Stimulated activated naive CD4-positive, alpha-beta T cell (primary cell): ENCODE measurements around the gene C10orf71.

Experiments
- DNase-seq, 6 experiments: peaks; one replicate each; lab custom pipeline; 2025; lab: John Stamatoyannopoulos, UW

Gene C10orf71, protein sequence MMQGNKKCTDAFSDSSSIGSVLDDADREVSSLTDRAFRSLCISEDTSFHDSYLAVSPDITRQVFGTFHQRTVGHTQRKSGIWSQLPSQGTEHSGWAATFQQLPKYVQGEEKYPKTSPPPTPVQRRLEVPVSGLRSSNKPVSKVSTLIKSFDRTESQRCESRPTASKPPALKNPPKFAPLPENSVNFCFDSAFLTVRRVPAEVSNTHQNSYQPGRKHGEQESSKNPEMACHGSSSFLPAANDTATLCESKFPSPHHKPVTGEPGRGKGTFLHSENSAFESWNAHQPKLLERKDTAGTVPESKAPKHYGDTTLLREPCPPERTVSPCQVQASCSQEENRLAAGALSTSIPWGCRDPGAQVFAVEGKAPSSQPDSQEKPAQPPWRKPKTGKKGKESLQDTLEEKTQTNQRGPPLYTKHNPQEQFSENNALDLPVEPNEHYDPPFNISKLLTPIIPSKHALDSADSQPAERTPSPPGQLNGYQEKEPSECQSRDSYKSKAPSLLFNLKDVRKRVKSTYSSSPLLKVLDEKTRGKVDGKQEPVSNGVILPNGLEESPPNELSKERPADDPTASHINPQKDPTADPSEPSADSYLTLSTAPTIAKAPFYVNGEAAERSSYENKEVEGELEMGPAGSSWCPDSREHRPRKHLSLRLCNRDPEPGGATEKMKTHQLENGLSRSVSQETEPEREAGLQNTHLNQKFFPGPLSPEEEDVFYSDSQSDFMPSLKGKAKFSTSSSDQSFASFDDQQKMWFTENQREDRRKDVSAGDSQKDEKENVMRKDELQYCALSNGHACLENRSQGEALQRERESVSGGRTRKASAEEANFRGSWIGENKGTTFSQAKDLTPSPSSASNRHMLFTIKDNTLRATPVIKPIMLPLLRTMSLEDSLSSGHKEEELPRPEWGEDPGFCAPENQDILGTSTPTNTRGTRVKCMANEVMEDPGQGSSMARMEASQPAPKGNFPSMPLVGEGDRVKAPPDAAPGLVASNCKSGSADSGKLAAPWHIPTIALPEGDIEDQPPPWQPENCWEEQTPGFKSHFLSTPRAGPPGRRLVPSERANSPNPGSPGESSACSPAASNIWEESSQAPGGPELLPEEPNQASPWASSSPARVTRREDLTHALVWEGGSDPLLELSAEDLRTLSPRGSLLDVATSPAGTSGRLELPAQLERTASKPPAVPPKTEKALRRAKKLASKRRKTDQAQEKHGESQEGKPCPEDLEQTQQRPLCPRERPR (N-terminal part only)

DNA sequence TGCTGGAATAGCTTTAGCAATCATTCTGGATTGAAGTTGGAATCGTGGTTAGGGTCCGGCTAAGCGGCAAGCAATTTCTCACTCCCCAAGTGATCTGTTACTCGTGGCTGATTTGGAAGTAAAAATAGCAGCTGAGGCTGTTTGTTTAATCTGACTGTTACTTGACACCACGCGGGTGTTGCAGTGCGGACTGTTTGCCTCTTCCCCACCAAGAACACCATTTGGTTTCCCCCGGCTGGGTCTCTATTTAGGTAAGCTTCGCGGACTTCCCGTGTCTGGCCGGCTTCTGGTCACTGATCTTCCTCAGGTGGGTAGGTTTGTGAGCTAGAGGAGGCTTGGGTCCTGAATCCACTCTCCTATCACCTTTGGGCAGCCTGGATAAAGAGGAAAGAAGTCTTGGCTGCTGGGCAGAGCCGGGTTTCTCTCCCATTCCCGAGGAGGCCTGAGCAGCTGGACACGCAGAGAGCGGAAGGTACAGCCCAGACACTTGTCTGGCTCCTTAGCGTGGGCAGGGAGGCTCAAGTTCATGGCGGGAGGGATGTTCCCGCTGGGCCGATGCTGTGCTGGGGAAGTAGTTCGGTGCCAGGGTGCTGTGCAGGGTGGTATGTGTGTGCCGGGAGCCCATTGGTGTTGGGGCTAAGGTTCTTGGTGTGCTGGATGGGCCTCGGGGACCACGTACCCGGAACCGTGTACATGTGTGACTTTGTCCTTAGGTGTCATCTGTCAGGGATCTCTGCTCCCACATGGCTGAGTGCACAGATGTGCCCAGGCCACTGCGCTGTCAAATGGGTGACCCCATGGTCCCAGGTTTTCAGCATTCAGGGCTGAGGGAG is at the start of gene C10orf71:
C10orf71 (plus strand) TSS at position 188 of the 833 bp plus-strand sequence. CDS start 23,376 bp downstream, outside the sequence.
- no peak for DNase-seq

DNA sequence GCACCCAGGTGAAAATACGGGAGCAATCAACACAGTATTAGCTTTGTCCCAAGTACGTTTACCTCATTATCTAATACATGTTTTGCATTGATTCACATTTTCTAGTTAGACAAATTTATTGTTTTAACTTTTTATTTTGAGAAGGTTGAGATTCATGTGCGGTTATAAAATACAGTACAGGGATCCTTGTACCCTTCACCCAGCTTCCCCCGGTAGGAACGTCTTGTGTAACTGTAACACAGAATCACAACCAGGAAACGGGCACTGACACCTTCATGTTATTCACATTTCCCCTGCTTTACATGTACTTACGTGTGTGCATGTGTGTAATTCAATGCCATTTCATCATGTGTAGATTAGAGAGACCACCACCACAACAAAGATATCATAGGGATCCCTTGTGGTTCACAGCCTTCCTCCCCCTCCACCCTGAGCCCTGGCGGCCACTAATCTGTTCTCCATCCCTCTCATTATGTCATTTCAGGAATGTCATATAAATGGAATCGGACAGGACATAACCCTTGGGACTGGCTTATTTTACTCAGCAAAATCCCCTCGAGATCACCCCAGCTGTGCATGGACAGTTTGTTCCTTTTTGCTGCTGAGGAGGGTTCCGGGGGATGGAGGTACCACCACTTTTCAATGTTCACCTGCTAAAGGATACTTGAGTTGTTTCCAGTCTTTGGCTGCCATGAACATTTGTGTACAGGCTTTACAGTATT is 46.5 kb upstream of the C10orf71 start:
- no peak for DNase-seq

DNA sequence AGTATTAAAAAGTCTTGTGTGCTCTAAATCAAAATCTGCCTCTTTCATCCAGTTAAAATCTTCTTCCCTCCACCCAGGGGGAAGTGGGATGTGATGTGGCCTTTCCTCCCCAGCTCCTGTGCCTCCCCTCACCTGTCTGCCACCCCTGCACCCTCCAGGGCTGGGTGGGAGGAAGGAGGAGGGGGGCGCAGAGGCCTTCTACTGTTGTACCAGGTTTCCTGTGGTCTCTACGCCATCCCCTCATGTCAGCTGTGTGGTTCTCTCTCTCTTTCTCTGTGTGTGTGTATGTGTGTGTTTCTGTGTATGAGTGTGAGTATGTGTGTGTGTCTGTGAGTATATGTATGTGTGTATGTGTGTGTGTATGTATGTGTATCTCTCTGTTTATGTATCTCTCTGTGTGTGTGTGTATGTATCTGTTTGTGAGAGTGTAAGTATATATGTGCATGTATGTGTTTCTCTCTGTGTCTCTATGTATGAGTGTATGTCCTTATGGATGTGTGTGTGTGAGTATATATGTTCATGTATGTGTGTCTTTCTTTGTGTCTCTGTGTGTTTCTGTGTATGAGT is 45.5 kb upstream of the C10orf71 start:
- DNase-seq = no peak

DNA sequence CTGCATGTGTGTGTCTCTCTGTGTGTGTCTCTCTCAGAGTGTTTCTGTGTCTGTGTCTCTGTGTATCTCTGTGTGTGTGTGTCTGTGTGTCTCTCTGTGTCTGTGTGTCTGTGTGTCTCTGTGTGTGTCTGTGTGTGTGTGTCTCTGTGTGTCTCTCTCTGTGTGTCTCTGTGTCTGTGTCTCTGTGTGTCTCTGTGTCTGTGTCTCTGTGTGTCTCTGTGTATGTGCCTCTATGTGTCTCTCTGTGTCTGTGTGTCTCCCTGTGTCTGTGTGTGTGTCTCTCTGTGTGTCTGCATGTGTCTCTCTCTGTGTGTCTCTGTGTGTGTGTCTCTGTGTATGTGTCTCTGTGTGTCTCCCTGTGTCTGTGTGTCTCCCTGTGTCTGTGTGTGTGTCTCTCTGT is 44.8 kb upstream of the C10orf71 start:
- DNase-seq = no peak

DNA sequence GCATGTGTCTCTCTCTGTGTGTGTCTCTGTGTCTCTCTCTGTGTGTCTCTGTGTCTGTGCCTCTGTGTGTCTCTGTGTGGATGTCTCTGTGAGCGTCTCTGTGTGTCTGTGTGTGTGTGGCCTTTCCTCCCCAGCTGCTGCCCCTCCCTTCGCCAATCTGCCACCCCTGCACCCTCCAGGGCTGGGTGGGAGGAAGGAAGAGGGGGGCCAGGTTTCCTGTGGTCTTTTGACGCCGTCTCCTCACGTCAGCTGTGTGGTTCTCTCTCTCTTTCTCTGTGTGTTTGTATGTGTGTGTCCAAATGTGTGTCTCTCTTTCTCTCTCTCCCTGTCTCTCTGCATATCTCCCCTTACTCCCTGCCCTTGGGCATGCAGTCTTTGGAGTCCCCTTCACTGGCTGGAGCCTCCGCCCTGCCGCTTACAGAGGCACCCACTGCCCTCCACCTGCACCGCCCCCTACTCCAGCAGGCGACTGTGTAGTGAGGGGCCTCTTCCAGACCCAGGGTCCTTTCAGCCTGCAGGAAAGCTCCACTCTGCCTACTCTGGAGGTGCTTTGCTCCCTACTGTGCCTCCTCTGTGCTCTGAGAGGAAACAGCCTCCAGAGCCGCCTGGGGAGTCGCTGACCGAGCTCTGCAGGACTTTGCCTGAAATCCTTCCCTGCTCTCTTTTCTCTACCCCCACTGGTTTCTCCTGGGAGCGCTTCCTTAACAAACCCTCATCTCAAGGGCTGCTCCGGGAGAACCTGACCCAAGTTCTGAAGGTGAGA is 44.2 kb upstream of the C10orf71 start:
- DNase-seq = no peak

DNA sequence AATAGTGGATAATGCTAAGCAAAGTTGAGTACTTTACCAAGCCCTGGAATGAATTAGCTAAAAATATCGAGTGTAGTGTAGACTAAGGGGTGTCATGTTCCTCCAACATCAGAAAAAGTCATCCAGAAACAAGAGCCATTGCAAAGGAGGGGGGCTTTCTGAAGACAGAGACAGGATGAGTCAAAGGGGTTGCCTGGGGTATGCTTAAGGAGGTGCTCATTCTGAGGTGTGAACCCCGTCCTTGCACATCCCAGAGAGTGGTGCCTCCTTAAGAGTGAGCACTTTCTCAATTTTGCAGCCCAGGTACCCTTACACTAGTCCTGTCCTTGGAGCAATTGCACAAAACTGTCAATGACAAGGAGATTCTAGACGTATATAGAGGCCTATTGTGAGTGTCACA is 43.1 kb upstream of the C10orf71 start:
- no peak for DNase-seq

DNA sequence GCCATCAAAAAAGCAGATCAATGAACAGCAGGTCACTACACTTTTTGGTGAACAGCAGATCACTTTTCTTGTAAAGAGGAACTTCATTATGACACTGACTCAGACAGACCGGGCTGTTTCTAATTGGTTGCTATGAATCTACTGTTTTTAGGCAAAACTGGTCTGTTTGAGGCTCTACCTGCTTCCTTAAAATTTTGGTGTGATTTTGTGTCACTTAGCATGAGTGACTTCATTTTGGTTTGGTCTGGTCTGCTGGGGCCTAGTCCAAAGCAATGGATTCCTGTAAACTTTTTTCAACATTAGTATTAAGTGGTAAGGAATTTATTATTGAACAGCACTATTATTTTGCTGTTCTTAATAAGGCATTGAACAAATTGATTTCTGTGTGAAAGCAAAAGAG is 41.8 kb upstream of the C10orf71 start:
- DNase-seq = no peak

DNA sequence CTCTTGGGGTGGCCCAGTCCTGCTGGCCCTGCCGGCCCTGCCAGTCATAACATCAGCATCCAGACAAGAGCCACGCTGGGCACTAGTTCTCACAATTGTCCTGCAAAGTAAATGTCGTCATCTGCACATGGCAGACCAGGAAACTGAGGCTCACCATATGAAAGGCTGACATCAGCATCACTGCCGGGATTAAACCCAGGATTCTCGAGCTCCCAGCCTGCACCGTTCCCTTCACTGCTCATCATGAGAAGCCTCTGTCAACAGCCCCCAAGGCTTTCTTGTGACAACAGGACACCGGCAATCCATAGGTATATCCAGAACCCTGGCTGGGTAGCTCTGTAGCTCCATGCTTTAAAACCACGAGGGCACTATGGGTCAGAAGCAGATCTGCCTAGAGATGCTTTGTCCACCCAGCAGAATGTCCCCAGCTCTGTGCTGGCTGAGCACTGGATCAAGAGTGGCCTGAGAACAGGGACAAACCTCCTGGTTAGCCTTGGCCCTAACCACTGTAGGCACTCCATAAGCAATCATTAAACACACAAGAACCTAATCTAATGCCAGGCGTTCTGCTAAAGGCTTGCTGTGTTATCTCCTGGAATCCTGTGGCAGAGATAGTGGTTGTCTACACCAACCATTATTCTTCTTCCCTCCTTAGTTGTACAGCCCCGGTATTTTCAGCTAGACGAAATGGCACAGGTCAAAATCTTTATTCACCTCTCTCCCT is 41.2 kb upstream of the C10orf71 start:
- DNase-seq = no peak

DNA sequence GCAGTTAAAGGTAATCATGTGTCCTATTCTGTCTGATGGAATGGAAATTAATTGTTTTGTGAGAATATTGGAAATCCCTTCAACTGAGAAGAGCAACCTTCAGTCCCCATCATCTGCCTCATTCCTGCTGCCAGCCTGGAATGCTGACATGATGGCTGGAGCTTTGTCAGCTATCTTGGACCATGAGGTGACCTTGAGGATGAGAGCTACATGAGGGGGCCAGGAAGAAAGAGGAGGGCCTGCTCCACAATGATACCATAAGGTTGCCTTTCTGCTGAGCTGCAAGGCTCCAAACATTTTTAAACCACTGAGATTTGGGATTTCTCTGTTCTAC is 40.7 kb upstream of the C10orf71 start:
- no peak for DNase-seq

DNA sequence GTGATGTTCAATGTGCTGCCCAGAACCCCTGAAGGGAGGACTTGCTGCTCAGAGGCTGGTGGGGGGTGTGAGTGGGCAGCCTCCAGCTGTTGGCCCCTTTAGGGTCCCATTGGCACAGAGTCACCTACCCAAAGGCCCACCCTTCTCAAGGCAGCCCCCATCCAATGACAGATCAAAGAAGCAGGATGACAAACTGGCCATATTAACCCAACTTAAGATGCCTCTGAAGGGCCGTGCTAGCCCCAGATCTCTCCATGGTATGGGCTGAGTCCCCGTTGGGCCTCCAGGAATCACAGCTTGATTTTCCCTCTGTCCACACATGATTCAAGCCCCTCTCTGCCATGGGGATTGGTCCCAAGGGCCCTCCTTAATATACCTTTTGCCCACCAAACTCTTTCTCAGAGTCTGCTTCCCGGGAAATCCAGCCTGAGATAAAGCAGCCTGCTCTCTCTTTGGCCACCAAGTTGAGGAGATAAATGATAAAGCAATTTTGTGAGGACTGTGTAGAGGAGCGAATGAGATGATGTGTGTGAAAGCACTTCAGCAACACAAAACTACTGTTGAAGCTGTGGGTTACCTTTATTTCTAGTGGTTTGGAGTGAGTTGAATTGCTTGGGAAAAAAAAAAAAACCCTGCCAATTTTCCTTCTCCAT is 38.2 kb upstream of the C10orf71 start:
- no peak for DNase-seq

DNA sequence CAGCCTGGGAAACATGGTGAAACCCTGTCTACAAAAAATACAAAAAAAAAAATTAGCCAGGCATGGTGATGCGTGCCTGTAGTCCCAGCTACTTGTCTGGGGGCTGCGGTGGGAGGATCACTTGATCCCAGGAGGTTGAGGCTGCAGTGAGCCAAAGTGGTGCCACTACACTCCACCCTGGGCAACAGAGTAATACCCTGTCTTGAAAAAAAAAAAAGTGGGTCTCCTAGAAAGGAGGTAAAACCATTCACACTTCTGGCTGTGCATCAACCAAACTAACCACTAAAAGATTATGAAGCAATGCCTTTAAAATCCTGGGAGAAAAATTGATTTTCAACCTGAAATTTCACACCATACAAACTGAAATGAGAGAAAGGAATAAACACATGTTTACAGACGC is 35.4 kb upstream of the C10orf71 start:
- no peak for DNase-seq

DNA sequence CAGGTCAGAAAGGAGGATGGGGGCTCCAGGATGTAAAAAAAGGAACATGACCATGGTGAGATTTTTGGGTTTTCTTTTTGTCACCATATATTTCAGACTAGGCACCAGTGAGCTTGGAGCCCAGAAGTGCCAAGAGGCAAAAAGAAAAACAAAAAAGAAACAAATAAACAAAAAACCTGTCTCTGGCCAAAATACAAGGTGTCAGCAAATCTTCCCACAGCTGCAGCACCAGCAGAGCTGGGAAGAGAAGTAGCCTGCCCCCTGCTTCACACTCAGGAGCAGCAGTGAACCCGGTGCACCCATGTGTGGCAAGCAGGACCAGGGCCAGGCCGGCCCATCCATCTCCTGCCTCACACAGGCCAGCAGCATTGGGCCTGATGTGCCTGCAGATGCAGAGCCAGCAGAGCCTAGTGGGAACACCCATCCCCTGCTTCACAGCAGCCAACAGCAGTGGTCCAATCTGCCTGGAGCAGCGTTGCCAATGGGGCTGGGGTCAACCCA is 34.7 kb upstream of the C10orf71 start:
- no peak for DNase-seq

DNA sequence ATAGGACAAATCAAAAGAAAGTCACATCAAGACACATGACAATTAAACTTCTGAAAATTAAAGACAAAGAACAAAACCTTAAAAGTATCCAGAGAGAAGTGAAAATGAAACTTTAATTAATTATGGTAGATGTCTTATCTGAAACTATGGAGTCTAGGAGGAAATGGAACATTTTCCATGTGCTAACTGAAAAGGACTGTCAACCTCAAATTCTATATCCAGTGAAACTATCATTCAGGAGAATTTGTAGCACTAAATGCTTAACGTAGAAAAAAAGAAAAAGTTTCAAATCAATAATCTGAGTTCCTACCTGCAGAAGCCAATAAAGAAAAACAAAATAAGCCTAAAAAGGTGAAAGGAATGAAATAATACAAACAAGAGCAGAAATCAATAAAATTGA is 33.1 kb upstream of the C10orf71 start:
- DNase-seq = no peak

DNA sequence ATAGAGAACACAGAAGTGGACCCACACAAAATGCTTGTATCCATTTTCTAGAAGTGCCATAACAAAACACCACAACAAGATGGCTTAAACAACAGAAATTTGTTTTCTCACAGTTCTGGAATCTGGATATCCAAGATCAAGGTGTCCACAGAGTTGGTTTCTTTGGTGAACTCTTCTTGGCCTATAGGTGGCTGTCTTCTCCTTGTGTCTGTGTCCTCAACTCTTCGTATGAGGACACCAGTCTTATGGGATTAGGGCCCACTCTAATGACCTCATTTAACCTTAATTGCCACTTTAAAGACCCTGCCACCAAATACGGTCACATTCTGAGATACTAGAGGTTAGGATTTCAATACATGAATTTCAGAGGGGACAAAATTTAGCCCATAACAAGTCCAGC is 30.8 kb upstream of the C10orf71 start:
- no peak for DNase-seq

DNA sequence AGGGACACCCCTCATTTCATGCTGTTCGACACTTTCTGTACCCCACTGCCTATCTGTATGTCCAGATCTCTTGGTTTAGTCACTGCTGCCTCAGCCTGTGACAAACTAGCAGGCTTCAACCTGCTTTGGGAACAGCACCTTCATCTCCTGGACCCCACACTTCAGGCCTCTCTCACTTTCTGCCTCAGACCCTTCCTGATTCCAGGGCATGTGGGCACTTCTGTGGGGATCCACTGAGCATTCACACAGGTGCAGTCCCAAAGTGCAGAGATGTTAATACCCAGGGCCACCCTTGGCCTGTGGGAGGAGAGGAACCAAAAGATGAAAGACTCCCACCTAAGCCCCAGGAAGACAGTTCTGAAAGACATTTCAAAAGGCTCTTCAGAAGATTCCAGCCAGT is 29.4 kb upstream of the C10orf71 start:
- DNase-seq = no peak

DNA sequence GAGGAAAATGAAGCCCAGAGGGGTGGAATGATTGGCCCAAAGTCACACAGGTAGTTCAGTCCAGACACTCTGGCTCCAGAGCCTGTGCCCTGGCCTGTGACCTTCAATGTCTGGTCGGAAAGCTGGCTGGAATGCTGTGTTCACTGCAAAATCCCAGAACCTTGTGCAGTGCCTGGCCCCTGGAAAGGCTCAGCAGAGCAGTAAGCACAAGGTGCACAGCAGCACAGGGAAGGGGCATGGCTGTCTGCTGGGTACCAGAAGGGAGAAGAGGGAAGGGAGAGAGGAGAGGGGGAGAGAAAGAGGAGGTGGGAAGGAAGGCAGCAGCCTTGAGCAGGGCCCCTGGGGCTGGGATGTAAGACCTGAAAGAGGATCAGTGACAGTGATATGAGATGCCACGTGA is 28.4 kb upstream of the C10orf71 start:
- no peak for DNase-seq

DNA sequence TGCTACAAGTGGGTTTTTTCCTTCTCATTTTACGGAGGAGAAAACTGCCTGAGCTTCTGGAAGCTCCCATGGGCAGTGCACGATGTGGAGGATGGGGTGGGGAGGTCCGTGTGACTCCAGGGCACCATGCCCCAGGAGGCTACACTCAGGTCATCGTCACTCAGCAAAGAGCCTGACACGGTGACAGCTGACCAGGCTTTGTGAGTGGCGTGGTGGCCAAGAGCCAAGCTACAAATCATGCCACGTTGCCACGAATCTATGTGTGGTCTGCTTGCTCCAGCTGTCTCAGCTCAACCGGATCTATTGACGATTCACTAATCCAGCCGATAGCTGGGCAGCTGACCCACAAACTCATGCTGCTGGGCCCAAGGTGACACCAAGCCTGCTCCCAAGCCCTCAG is 27.6 kb upstream of the C10orf71 start:
- DNase-seq = no peak
